Sigmoid colon (tissue), 3 donors: ENCODE measurements around the gene NTM.

Experiments
- CTCF ChIP-seq, 4 experiments: fragments of 450-650 bp in 3 of 4; fragments of 200-600 bp in 1 of 4; IDR thresholded peaks; one replicate each; pipeline ENCODE4 v1.5.1; 2016 to 2019; ENCODE audit warnings: antibody characterized with exemption in 4 of 4, mild to moderate bottlenecking in 3 of 4, moderate library complexity in 2 of 4
- POLR2A ChIP-seq, 2 donors: fragments of 450-650 bp; IDR thresholded peaks; one replicate each; pipeline ENCODE4 v1.6.1; 2016; ENCODE audit warnings: antibody characterized with exemption in 2 of 2, mild to moderate bottlenecking in 2 of 2, moderate library complexity in 2 of 2

DNA sequence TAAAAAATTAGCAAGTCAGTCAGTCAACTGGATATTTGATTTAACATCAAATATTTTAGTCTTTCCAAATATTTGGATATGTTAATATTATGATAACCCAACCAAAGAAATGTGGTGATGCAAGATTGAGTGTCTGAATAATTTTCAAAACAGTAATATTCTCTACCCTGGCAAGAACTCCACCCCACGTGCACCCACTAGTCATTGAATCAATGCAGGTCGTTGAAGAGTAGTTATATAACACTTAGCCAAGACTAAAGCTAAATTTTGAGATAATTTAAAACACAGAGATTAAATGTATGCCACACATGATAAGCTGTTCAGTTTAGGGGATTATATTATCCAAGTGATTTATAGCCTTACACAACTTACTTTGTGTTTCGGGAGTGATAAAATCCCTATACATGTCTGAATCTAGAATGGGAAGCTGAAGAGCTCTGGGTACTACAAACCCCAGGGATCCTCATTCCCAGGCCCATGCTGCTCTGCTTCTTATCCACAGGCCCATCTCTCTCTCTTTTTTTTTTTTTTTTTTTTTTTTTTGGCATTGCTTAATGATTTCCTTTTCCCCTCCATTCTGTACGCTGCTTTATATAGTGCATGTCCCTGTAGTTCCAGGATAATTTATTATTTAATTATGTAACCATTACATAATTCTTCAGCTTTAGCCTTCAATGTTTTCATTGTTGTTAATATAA lies 392.9 kb downstream of the NTM start:
- no peak for TF ChIP-seq POLR2A (IDR thresholded peaks at IDR 0.05)
- TF ChIP-seq CTCF (IDR thresholded peaks at IDR 0.05) = no peak
